Neural progenitor cell (in vitro differentiated cells): ENCODE results near the gene S100B.

Source experiments
- EZH2 ChIP-seq: fragments of 200-600 bp; sonication (generic); IDR thresholded peaks from 2 replicates; pipeline ENCODE4 v1.6.1; 2017; ENCODE audit warnings: antibody characterized with exemption, mild to moderate bottlenecking, moderate library complexity
- EZH2phosphoT487 ChIP-seq: fragments of 200-600 bp; sonication (generic); IDR thresholded peaks from 2 replicates; pipeline ENCODE4 v1.6.1; 2017; ENCODE audit warnings: antibody characterized with exemption
- TF ChIP-seq, protein P1 (sequence below): fragments of 200-600 bp; sonication (generic); IDR thresholded peaks from 2 replicates; pipeline ENCODE4 v1.5.1; 2017; ENCODE audit warnings: antibody characterized with exemption, mild to moderate bottlenecking

DNA sequence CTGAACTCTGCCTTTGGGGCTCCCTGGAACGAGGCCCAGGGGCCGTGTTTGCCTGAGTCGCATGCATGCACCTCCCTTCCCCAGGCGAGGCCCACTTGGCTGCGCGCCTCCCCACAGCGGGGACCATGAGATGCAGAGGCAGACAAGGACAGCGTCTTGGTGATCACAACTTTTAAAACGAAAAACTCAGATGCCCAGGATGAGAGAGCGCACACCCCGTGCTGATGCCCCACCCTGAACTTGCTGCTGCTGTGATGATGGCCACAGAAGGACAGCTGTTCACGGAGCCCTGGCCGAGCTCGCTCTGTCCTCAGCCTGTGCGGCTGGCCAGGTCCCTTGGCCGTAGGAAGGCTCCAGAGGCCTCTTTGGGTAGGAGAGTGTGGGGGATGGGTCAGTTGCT is 19.2 kb upstream of the S100B start:
- no peak for TF ChIP-seq EZH2
- TF ChIP-seq, protein P1, sequence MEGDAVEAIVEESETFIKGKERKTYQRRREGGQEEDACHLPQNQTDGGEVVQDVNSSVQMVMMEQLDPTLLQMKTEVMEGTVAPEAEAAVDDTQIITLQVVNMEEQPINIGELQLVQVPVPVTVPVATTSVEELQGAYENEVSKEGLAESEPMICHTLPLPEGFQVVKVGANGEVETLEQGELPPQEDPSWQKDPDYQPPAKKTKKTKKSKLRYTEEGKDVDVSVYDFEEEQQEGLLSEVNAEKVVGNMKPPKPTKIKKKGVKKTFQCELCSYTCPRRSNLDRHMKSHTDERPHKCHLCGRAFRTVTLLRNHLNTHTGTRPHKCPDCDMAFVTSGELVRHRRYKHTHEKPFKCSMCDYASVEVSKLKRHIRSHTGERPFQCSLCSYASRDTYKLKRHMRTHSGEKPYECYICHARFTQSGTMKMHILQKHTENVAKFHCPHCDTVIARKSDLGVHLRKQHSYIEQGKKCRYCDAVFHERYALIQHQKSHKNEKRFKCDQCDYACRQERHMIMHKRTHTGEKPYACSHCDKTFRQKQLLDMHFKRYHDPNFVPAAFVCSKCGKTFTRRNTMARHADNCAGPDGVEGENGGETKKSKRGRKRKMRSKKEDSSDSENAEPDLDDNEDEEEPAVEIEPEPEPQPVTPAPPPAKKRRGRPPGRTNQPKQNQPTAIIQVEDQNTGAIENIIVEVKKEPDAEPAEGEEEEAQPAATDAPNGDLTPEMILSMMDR: no peak
- no peak for TF ChIP-seq EZH2phosphoT487
